Endodermal cell (in vitro differentiated cells): Measurements from ENCODE around the gene HDAC4. TPM values are rescaled to one million over a fixed set of nuclear protein-coding genes. Genes with fewer than 3 reads are reported as not detected.

Experiments
- DNase-seq: peaks from one replicate; pipeline ENCODE4 v3.0.0-alpha.2; 2017
- H3K27ac ChIP-seq: 2 replicates; pipeline ENCODE4 v1.5.1; 2013; ENCODE audit warnings: mild to moderate bottlenecking, low read depth, low read length, moderate library complexity
- H3K27me3 ChIP-seq: 2 replicates; pipeline ENCODE4 v1.6.1; 2013; ENCODE audit warnings: mild to moderate bottlenecking, low read length, moderate library complexity; ENCODE audit not compliant: insufficient read depth, control insufficient read depth, poor library complexity, severe bottlenecking
- H3K36me3 ChIP-seq: 2 replicates; pipeline ENCODE4 v1.7.0; 2013; ENCODE audit warnings: mild to moderate bottlenecking, low read length, moderate library complexity; ENCODE audit not compliant: control insufficient read depth, insufficient read depth
- H3K4me1 ChIP-seq: one replicate; pipeline ENCODE4 v1.7.0; 2013; ENCODE audit warnings: low read length; ENCODE audit not compliant: control insufficient read depth, insufficient read depth
- H3K4me3 ChIP-seq: 2 replicates; pipeline ENCODE4 v1.5.1; 2013; ENCODE audit warnings: mild to moderate bottlenecking, low read length, moderate library complexity
- H3K9ac ChIP-seq: 2 replicates; pipeline ENCODE4 v1.6.1; 2013; ENCODE audit warnings: mild to moderate bottlenecking, low read length, moderate library complexity; ENCODE audit not compliant: poor library complexity, severe bottlenecking; ENCODE audit errors: extremely low read depth
- H3K9me3 ChIP-seq: 2 replicates; pipeline ENCODE4 v1.6.1; 2013; ENCODE audit warnings: mild to moderate bottlenecking, low read length, moderate library complexity; ENCODE audit not compliant: control insufficient read depth
- H3K27ac Mint-ChIP-seq: 2 replicates; pipeline ENCODE4 v1.8.0; 2020; ENCODE audit warnings: mixed read lengths
- H3K27me3 Mint-ChIP-seq: 2 replicates; pipeline ENCODE4 v1.8.0; 2021; ENCODE audit warnings: mild to moderate bottlenecking, mixed read lengths; ENCODE audit not compliant: insufficient read depth
- H3K36me3 Mint-ChIP-seq: 2 replicates; pipeline ENCODE4 v1.8.0; 2020; ENCODE audit warnings: low read depth, mixed read lengths
- H3K4me1 Mint-ChIP-seq: 2 replicates; pipeline ENCODE4 v1.8.0; 2020; ENCODE audit warnings: mixed read lengths
- H3K4me3 Mint-ChIP-seq: 2 replicates; pipeline ENCODE4 v1.8.0; 2020; ENCODE audit warnings: mild to moderate bottlenecking, moderate library complexity, mixed read lengths
- H3K9me3 Mint-ChIP-seq: 2 replicates; pipeline ENCODE4 v1.8.0; 2020; ENCODE audit warnings: mild to moderate bottlenecking, mixed read lengths
- WGBS, 2 experiments: methylation state at CpG; one replicate each; pipeline versions ENCODE4 v1.1.5 to v1.1.7; 2013; ENCODE audit warnings: missing lambda C conversion rate in 2 of 2, mixed read lengths in 1 of 2; ENCODE audit not compliant: insufficient coverage in 1 of 2, insufficient read length in 1 of 2; 5-methylcytosine and 5-hydroxymethylcytosine counted together
- total RNA-seq, 2 donors: library from RNA; stranded (reverse); fragmentation: NEBNext Ultra II Directional in 1 of 2; extraction: Animal tissue kit (Norgen Biotek cat#: 25700) in 1 of 2; gene quantifications; 2 replicates in 1 of 2; 3 replicates in 1 of 2; pipeline ENCODE4 v1.2.1, GENCODE V29; 2021
- TF ChIP-seq, protein P1 (sequence below): fragments of 200-600 bp; sonication (generic); conservative IDR thresholded peaks from 2 replicates; pipeline ENCODE4 v1.5.0; 2021; ENCODE audit warnings: antibody characterized with exemption, mild to moderate bottlenecking

Gene HDAC4
- total RNA-seq, 2 donors from 2014 or later, result 45.7 to 51.2 TPM

DNA sequence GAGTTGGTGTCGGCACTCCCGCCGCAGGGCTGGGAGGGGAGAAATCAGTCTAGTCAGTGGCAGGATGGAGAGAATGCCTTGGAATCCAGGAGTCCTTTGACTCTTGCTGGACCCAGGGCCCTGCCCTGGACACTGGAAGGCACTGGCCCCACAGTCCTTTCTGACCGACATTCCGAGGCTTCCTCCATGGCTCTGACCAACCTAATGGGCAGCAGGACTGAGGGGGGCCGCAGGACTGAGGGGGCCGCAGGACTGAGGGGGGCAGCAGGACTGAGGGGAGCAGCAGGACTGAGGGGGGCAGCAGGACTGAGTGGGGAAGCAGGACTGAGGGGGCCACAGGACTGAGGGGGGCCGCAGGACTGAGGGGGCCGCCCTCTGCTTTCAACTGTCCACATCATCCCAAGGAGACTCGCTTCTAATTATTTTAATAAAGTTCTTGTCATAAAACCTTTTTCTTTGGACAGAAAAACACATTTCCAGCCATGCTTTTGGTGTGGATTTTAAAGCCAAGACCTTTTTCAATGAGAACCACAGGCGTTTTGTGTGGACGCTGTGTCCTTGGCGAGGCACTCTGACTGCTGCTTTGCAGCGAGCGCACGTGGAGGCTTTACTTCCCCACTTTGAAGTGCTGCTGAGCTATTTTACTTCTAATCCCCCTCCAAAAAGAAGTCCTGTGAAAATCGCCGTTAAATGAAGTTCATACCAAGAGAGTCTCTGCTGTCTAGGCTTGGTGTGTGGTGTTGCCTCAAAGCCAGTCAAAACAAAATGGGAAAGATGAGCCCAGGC is 326.9 kb downstream of the HDAC4 start:
- Mint-ChIP-seq H3K4me1 (no peaks in the 10 kb centered on the region), H3K27ac (no peak overlapping the region)
- no peaks in the 10 kb centered on the region for H3K27me3 ChIP-seq

DNA sequence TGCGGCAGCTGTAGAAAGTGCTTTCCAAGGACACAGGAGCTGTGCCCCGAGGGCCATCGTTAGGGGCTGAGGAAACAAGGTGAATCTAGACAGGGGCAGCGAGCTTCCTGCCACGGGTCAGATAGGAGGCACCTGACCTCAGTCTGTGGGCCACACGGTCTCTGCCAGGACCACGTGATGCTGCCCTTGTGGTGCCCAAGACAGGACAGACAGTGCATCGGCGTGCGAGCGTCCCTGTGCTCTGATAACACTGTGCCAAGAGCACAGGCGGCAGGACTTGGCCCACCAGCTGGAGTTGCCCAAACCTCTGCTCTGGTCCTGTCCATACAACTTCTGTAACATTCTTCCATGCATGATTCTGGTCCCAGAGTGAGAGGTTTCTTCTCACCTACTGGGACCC is 327.6 kb downstream of the HDAC4 start:
- H3K9me3 ChIP-seq, result no peaks in the 10 kb centered on the region
- H3K9ac ChIP-seq, result no peak overlapping the region
- H3K4me3 ChIP-seq, result no peak overlapping the region
- TF ChIP-seq, protein P1, sequence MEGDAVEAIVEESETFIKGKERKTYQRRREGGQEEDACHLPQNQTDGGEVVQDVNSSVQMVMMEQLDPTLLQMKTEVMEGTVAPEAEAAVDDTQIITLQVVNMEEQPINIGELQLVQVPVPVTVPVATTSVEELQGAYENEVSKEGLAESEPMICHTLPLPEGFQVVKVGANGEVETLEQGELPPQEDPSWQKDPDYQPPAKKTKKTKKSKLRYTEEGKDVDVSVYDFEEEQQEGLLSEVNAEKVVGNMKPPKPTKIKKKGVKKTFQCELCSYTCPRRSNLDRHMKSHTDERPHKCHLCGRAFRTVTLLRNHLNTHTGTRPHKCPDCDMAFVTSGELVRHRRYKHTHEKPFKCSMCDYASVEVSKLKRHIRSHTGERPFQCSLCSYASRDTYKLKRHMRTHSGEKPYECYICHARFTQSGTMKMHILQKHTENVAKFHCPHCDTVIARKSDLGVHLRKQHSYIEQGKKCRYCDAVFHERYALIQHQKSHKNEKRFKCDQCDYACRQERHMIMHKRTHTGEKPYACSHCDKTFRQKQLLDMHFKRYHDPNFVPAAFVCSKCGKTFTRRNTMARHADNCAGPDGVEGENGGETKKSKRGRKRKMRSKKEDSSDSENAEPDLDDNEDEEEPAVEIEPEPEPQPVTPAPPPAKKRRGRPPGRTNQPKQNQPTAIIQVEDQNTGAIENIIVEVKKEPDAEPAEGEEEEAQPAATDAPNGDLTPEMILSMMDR, result no peak
- WGBS, 2 experiments, result 92 to 98% methylated on average over 10 to 12 of the region's 12 CpGs
- no peak for DNase-seq
- no peak overlapping the region for H3K27ac Mint-ChIP-seq
- H3K27me3 ChIP-seq, result no peaks in the 10 kb centered on the region
- H3K4me1 ChIP-seq, result no peaks in the 10 kb centered on the region
- peaks cover 30% of the 10 kb centered on the region for H3K36me3 Mint-ChIP-seq
- no peak overlapping the region for H3K4me3 Mint-ChIP-seq
- H3K36me3 ChIP-seq, result peaks cover 9% of the 10 kb centered on the region
- H3K9me3 Mint-ChIP-seq, result no peaks in the 10 kb centered on the region
- H3K27me3 Mint-ChIP-seq, result no peaks in the 10 kb centered on the region
- no peak overlapping the region for H3K27ac ChIP-seq
- no peaks in the 10 kb centered on the region for H3K4me1 Mint-ChIP-seq

More for the DNA sequence above, 326.9 kb downstream of the HDAC4 start:
- H3K4me3 Mint-ChIP-seq, result no peak overlapping the region
- H3K36me3 Mint-ChIP-seq, result peaks cover 30% of the 10 kb centered on the region
- Histone ChIP-seq H3K9ac (no peak overlapping the region), H3K36me3 (peaks cover 9% of the 10 kb centered on the region), H3K4me3 (no peak overlapping the region), H3K9me3 (no peaks in the 10 kb centered on the region), H3K27ac (no peak overlapping the region), H3K4me1 (no peaks in the 10 kb centered on the region)
- WGBS, 2 experiments, result 94% methylated on average over 10 to 18 of the region's 18 CpGs
- H3K27me3 Mint-ChIP-seq, result no peaks in the 10 kb centered on the region
- no peak for DNase-seq
- TF ChIP-seq, protein P1, result no peak
- H3K9me3 Mint-ChIP-seq, result no peaks in the 10 kb centered on the region

DNA sequence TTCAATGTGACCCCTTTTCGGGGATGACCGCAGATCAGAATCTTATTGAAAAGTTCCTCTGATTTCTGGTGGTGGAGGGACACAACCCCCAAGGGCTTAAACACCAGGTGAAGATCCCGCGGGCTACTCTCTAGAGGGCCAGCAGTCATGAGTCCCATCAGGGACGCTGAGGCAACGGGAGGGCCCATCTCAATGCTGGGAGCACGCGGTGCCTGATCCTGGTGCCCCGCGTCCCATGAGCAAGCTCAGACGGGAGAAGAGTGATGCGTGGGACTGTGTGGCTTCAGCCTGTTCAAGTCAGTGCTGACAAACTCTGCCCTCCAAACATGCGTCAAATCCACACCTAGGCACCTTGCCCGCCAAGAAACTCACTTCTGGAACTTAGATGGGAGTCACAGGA is 328.0 kb downstream of the HDAC4 start:
- no peak overlapping the region for H3K4me3 ChIP-seq
- Mint-ChIP-seq H3K4me1 (no peaks in the 10 kb centered on the region), H3K4me3 (no peak overlapping the region), H3K27ac (no peak overlapping the region), H3K9me3 (no peaks in the 10 kb centered on the region), H3K36me3 (peaks cover 30% of the 10 kb centered on the region), H3K27me3 (no peaks in the 10 kb centered on the region)
- H3K27ac ChIP-seq, result no peak overlapping the region
- H3K27me3 ChIP-seq, result no peaks in the 10 kb centered on the region
- no peaks in the 10 kb centered on the region for H3K4me1 ChIP-seq
- DNase-seq, result no peak
- WGBS, 2 experiments, result 95 to 96% methylated on average over 13 to 14 of the region's 14 CpGs
- TF ChIP-seq, protein P1, result no peak
- peaks cover 9% of the 10 kb centered on the region for H3K36me3 ChIP-seq
- no peak overlapping the region for H3K9ac ChIP-seq
- no peaks in the 10 kb centered on the region for H3K9me3 ChIP-seq
